Stimulated activated CD8-positive, alpha-beta memory T cell treated with anti-CD3 and anti-CD28 coated beads, Interleukin-15, amount 100 ng/mL, for 24 hours (primary cell): ENCODE results near the gene OR2AP1.
"Not testable (repeated sequence)": the region's sequence is repeated elsewhere in the genome, so short reads cannot be mapped to it uniquely, and the experiment has no call there.

Experiments
- DNase-seq: peaks from one replicate; pipeline ENCODE4 v3.0.0-alpha.2; 2020; ENCODE audit warnings: low read depth

The OR2AP1 gene

GRCh38 chr12:55572168-55572567 lies at the start of gene OR2AP1:
OR2AP1 (plus strand) TSS chr12:55572468; CDS start chr12:55574415, 1,947 bp downstream.
- DNase-seq = no peak

GRCh38 chr12:55548235-55548634 lies 24.0 kb upstream of the OR2AP1 start:
- DNase-seq = not testable (repeated sequence)

GRCh38 chr12:55548756-55549155 lies 23.5 kb upstream of the OR2AP1 start:
- no peak for DNase-seq

GRCh38 chr12:55549302-55549701 lies 23.0 kb upstream of the OR2AP1 start, which contains the start of gene OR6C4:
OR6C4 (plus strand) TSS chr12:55549602; CDS start chr12:55551227, 1,625 bp downstream.
- DNase-seq = no peak

- no peak for DNase-seq
Observed at GRCh38 chr12:55554296-55554695, 18.0 kb upstream of the OR2AP1 start.

- not testable (repeated sequence) for DNase-seq
Observed at GRCh38 chr12:55570060-55570459, 2.2 kb upstream of the OR2AP1 start.

GRCh38 chr12:55570689-55571088 lies 1.6 kb upstream of the OR2AP1 start:
- DNase-seq = not testable (repeated sequence)

GRCh38 chr12:55582066-55582465 lies 9.8 kb downstream of the OR2AP1 start:
- no peak for DNase-seq

- DNase-seq = no peak
Observed at GRCh38 chr12:55585817-55586216, 13.5 kb downstream of the OR2AP1 start.

- not testable (repeated sequence) for DNase-seq
Observed at GRCh38 chr12:55590152-55590551, 17.9 kb downstream of the OR2AP1 start.

- no peak for DNase-seq
Observed at GRCh38 chr12:55607821-55608594, 35.7 kb downstream of the OR2AP1 start.

GRCh38 chr12:55610598-55610997 lies 38.3 kb downstream of the OR2AP1 start:
- no peak for DNase-seq

- no peak for DNase-seq
Observed at GRCh38 chr12:55612646-55613045, 40.4 kb downstream of the OR2AP1 start.

- DNase-seq = no peak
Observed at GRCh38 chr12:55614764-55615163, 42.5 kb downstream of the OR2AP1 start.

- DNase-seq = no peak
Observed at GRCh38 chr12:55619354-55620138, 47.3 kb downstream of the OR2AP1 start.

- no peak for DNase-seq
Observed at GRCh38 chr12:55624056-55624455, 51.8 kb downstream of the OR2AP1 start.
